ENCODE measurements around the gene RHBDD2. TPM values are rescaled to one million over a fixed set of nuclear protein-coding genes. Genes with fewer than 3 reads are reported as not detected.

The RHBDD2 gene
- total and polyA plus RNA-seq, 9 of the 15 experiments (the other 6 are each of a cell fraction or from before 2014, with no cell fraction given): 3.3 to 36.7 (median 17.9) TPM

GRCh38 chr7:75884476-75884875 lies 5.6 kb downstream of the RHBDD2 start:
- Histone ChIP-seq H3K4me2 (ENCODE audit: insufficient read depth, low read length) (no peak overlapping the region), H3K36me3 (ENCODE audit: control insufficient read depth, insufficient read depth, low read length) (peaks cover 71% of the 10 kb centered on the region), H3K4me3 (no peak overlapping the region), H3K27ac (ENCODE audit: extremely low read depth, low read depth, low read length) (no peak overlapping the region), H3K4me1 (replicated peaks in 1 of 2; ENCODE audit: control insufficient read depth in 2 of 2, insufficient read depth in 2 of 2, low read length in 2 of 2) (peaks cover 11 to 19% of the 10 kb centered on the region in 2 experiments; a peak in 4 of 5 replicates), H3K9me1 (ENCODE audit: control insufficient read depth, insufficient read depth, low read length) (no peaks in the 10 kb centered on the region), H3K9ac (ENCODE audit: insufficient read depth in 1 of 2, low read depth in 2 of 2, low read length in 2 of 2) (no peak overlapping the region), H2AFZ (ENCODE audit: low read depth, low read length) (no peak overlapping the region), H4K20me1 (replicated peaks; ENCODE audit: control insufficient read depth, insufficient read depth, low read length) (no peaks in the 10 kb centered on the region; the same call in 1 of the 2 replicates), H3K27me3 (ENCODE audit: control insufficient read depth in 2 of 2, insufficient read depth in 2 of 2, low read length in 2 of 2) (no peaks in the 10 kb centered on the region), H3K9me3 (replicated peaks; ENCODE audit: control insufficient read depth, insufficient read depth, low read depth, low read length) (no peaks in the 10 kb centered on the region), H3K79me2 (ENCODE audit: control insufficient read depth, insufficient read depth, low read length) (peaks cover 11% of the 10 kb centered on the region)
- in situ Hi-C loops (cut with MboI) (no loop called here), intact Hi-C loops (cut with micrococcal nuclease) (no loop called here)
- CTCF ChIA-PET (ENCODE audit: low intra/inter-chr PET ratio): no interaction called here
- FAIRE-seq: no peak
- POLR2A ChIA-PET: interaction anchor here (0.8 kb wide), 1 partner anchor 168 kb away, joined by 3 read pairs; no protein-coding TSS in a partner anchor
- TF ChIP-seq ZNF263 (CRISPR knock-in tag; IDR thresholded peaks at IDR 0.05; ENCODE audit: borderline replicate concordance) (no peak), RB1 (IDR thresholded peaks at IDR 0.05; ENCODE audit: low read depth) (no peak), PTTG1 (tag; IDR thresholded peaks at IDR 0.05; ENCODE audit: low read depth) (no peak), NCOA2 (IDR thresholded peaks at IDR 0.05; ENCODE audit: partially characterized antibody in 2 of 2) (no peak), ARID3B (CRISPR knock-in tag; IDR thresholded peaks at IDR 0.05; ENCODE audit: borderline replicate concordance) (no peak), ZNF785 (CRISPR knock-in tag; IDR thresholded peaks at IDR 0.05) (no peak), POLR2A (conservative IDR thresholded peaks at IDR 0.05) (no peak), WHSC1 (IDR thresholded peaks at IDR 0.05; ENCODE audit: low read length) (no peak), MXI1 (IDR thresholded peaks at IDR 0.05; ENCODE audit: low read depth, low read length) (no peak), SREBF2 (CRISPR knock-in tag; IDR thresholded peaks at IDR 0.05) (no peak), ZBTB2 (IDR thresholded peaks at IDR 0.05) (no peak)
- ATAC-seq: no peak
- 88% methylated on average over 5 of the region's 5 CpGs for WGBS (ENCODE audit: insufficient coverage, low coverage, missing lambda C conversion rate)
- DNase-seq (ENCODE audit: extremely low read depth in 1 of 4, low spot score in 3 of 4): no peak
- BruUV-seq (replicated peaks): no TSS peak

Data from K562 (cell line).